ENCODE measurements around the gene DNAJB12.

GRCh38 chr10:72353965-72354355 is 759 bp downstream of the DNAJB12 start:
- TF ChIP-seq, protein P1, sequence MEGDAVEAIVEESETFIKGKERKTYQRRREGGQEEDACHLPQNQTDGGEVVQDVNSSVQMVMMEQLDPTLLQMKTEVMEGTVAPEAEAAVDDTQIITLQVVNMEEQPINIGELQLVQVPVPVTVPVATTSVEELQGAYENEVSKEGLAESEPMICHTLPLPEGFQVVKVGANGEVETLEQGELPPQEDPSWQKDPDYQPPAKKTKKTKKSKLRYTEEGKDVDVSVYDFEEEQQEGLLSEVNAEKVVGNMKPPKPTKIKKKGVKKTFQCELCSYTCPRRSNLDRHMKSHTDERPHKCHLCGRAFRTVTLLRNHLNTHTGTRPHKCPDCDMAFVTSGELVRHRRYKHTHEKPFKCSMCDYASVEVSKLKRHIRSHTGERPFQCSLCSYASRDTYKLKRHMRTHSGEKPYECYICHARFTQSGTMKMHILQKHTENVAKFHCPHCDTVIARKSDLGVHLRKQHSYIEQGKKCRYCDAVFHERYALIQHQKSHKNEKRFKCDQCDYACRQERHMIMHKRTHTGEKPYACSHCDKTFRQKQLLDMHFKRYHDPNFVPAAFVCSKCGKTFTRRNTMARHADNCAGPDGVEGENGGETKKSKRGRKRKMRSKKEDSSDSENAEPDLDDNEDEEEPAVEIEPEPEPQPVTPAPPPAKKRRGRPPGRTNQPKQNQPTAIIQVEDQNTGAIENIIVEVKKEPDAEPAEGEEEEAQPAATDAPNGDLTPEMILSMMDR (IDR thresholded peaks at IDR 0.05), result no peak
- no peak for TF ChIP-seq POLR2A (IDR thresholded peaks at IDR 0.05)
